Measurements from ENCODE around the gene TSSC4.

The TSSC4 gene

DNA sequence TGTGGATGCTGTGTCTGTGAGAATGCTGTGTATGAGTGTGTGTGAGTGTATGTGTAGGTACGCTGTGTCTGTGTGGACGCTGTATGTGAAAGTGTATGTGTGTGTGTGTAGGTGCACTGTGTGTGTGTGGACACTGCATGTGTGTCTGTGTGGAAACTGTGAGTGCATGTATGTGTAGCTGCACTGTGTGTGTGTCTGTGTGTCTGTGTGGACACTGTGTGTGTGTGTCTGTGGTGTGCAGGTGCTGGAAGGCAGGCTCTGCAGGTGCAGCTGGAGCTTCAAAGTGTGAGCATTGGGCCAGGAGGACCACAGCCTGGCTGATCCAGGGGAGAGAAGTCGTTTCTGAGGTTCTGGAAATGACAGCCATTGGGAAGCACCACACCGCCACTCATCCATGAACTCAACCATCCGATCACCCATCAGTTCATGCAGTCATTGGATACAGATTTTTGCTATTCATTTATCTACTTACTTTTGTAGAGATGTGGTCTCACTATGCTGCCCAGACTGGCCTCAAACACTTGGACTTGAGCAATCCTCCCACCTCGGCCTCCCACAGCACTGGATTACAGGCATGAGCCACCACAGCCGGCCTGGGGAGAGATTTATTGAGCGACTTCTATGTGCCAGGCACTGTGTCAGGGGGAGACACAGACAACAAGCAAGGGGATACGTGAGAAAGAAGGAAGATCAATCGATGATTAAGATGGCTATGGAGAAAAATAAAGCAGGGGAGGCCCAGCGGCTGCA is 34.1 kb downstream of the TSSC4 start:
- TF ChIP-seq, protein P1, sequence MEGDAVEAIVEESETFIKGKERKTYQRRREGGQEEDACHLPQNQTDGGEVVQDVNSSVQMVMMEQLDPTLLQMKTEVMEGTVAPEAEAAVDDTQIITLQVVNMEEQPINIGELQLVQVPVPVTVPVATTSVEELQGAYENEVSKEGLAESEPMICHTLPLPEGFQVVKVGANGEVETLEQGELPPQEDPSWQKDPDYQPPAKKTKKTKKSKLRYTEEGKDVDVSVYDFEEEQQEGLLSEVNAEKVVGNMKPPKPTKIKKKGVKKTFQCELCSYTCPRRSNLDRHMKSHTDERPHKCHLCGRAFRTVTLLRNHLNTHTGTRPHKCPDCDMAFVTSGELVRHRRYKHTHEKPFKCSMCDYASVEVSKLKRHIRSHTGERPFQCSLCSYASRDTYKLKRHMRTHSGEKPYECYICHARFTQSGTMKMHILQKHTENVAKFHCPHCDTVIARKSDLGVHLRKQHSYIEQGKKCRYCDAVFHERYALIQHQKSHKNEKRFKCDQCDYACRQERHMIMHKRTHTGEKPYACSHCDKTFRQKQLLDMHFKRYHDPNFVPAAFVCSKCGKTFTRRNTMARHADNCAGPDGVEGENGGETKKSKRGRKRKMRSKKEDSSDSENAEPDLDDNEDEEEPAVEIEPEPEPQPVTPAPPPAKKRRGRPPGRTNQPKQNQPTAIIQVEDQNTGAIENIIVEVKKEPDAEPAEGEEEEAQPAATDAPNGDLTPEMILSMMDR (IDR thresholded peaks at IDR 0.05; ENCODE audit: low read depth, low read length), result no peak
- no peak for TF ChIP-seq EZH2phosphoT487 (IDR thresholded peaks at IDR 0.05; ENCODE audit: low read depth)
- Histone ChIP-seq H3K4me2 (ENCODE audit: low read length) (no peak overlapping the region), H3K9ac (ENCODE audit: low read length) (no peak overlapping the region), H3K79me2 (ENCODE audit: low read length) (no peaks in the 10 kb centered on the region), H4K20me1 (ENCODE audit: insufficient read depth, low read length) (no peaks in the 10 kb centered on the region), H3K4me3 (ENCODE audit: low read length) (no peak overlapping the region), H3K27me3 (ENCODE audit: low read depth, low read length) (no peaks in the 10 kb centered on the region), H3K36me3 (replicated peaks; ENCODE audit: low read depth, low read length) (no peaks in the 10 kb centered on the region), H3K9me3 (ENCODE audit: insufficient read depth, low read length) (no peaks in the 10 kb centered on the region), H3K27ac (ENCODE audit: low read length) (no peak overlapping the region), H2AFZ (ENCODE audit: low read depth, low read length) (no peak overlapping the region), H3K4me1 (ENCODE audit: low read length) (no peaks in the 10 kb centered on the region)

DNA sequence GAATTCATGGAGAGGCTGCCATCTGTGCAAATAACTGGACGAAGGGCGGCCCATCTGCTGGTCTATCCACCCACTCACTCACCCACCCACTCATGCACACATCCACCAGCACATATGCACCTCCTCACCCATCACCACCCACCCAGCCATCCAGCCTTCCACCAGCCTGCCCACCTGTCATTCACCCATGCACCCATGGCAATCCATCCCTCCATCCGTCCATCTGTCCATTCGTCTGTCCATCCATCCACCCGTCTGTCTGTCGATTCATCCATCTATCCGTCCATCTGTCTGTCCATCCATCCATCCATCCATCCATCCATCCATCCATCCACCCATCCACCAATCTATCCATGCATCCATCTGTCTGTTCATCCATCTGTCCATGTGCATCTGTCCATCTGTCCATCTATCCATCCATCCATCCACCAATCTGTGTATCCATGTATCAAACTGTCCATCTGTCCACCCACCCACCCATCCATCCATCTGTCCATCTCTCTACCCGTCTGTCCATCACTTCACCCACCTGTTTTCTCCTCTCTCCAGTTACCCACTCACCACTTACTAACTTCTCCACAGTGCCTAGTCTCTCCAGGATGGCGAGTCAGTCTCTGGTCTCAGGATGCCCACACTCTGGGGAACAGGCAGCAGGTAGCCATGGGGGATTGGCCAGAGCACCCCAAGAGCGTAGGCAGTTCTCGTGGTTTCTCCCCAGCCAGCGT is 34.9 kb downstream of the TSSC4 start:
- H3K27me3 ChIP-seq (ENCODE audit: low read depth, low read length), result no peaks in the 10 kb centered on the region
- H3K4me3 ChIP-seq (ENCODE audit: low read length), result no peak overlapping the region
- no peaks in the 10 kb centered on the region for H3K9me3 ChIP-seq (ENCODE audit: insufficient read depth, low read length)
- H3K4me2 ChIP-seq (ENCODE audit: low read length), result no peak overlapping the region
- no peaks in the 10 kb centered on the region for H4K20me1 ChIP-seq (ENCODE audit: insufficient read depth, low read length)
- no peak overlapping the region for H3K27ac ChIP-seq (ENCODE audit: low read length)
- H3K36me3 ChIP-seq (replicated peaks; ENCODE audit: low read depth, low read length), result no peaks in the 10 kb centered on the region
- TF ChIP-seq, protein P1 (IDR thresholded peaks at IDR 0.05; ENCODE audit: low read depth, low read length), result no peak
- no peak for TF ChIP-seq EZH2phosphoT487 (IDR thresholded peaks at IDR 0.05; ENCODE audit: low read depth)
- H3K4me1 ChIP-seq (ENCODE audit: low read length), result no peaks in the 10 kb centered on the region
- no peak overlapping the region for H3K9ac ChIP-seq (ENCODE audit: low read length)
- H3K79me2 ChIP-seq (ENCODE audit: low read length), result no peaks in the 10 kb centered on the region
- H2AFZ ChIP-seq (ENCODE audit: low read depth, low read length), result no peak overlapping the region

DNA sequence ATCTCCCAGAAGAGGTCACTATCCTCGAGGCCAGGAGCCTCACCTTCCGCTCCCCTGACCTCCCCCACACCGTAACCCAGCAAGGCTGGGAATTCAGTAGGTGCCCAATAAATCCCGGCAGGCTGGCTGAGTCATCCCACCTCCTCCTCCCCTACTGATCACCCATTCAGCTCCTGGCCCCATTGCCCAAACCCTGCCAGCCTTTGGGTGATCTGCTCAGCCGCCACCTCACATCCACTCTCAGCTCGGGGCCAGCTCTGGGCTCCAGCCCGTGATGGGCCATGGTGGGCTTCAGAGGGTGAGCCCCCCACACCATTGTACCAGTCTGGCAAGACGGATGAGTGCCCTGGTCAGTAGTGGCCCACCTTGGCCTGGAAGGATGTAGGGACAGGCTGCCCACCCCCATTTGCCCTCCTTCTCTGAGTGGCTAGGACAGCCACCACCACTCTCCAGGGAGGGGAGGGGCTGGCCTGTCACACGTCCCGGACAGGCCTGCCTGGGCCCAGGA is 35.5 kb downstream of the TSSC4 start:
- Histone ChIP-seq H3K9me3 (ENCODE audit: insufficient read depth, low read length) (no peaks in the 10 kb centered on the region), H4K20me1 (ENCODE audit: insufficient read depth, low read length) (no peaks in the 10 kb centered on the region), H3K27ac (ENCODE audit: low read length) (no peak overlapping the region), H3K79me2 (ENCODE audit: low read length) (no peaks in the 10 kb centered on the region), H3K27me3 (ENCODE audit: low read depth, low read length) (0 out of 2 replicates have a peak, but pooled peaks cover 3% of the 10 kb centered on the region), H3K4me1 (ENCODE audit: low read length) (no peaks in the 10 kb centered on the region), H2AFZ (ENCODE audit: low read depth, low read length) (no peak overlapping the region), H3K4me3 (ENCODE audit: low read length) (no peak overlapping the region), H3K4me2 (ENCODE audit: low read length) (no peak overlapping the region), H3K36me3 (replicated peaks; ENCODE audit: low read depth, low read length) (no peaks in the 10 kb centered on the region), H3K9ac (ENCODE audit: low read length) (no peak overlapping the region)
- TF ChIP-seq, protein P1 (IDR thresholded peaks at IDR 0.05; ENCODE audit: low read depth, low read length), result no peak
- no peak for TF ChIP-seq EZH2phosphoT487 (IDR thresholded peaks at IDR 0.05; ENCODE audit: low read depth)

DNA sequence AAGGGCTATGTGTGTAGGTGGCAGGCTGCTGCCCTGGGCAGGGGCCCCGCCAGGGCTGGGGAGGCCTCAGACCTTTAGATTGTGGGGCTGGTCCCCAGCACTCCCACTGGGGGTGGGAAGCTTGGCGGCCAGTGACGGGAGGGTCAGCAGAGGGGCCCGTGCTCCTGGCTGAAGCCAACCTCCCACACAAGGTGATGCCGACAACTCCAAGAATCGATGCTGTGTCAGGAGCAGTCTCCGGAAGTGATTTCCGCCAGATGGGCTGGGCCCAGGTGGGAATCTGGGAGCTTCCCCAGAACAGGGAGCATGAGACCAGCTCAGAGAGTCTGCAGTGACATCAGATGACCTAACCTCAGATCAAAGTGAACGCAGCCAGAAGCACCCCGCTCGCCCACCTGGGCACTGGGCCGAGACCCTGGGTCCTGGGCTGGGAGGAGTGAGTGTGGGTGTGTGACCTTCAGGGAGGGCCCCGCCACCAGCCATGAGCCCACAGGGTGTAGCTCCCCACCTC is 36.0 kb downstream of the TSSC4 start:
- Histone ChIP-seq H3K9me3 (ENCODE audit: insufficient read depth, low read length) (no peaks in the 10 kb centered on the region), H3K9ac (ENCODE audit: low read length) (no peak overlapping the region), H3K36me3 (replicated peaks; ENCODE audit: low read depth, low read length) (no peaks in the 10 kb centered on the region), H3K79me2 (ENCODE audit: low read length) (no peaks in the 10 kb centered on the region), H3K27ac (ENCODE audit: low read length) (no peak overlapping the region), H3K4me1 (ENCODE audit: low read length) (no peaks in the 10 kb centered on the region), H3K4me2 (ENCODE audit: low read length) (no peak overlapping the region), H3K4me3 (ENCODE audit: low read length) (no peak overlapping the region), H3K27me3 (ENCODE audit: low read depth, low read length) (0 out of 2 replicates have a peak, but pooled peaks cover 3% of the 10 kb centered on the region), H4K20me1 (ENCODE audit: insufficient read depth, low read length) (no peaks in the 10 kb centered on the region), H2AFZ (ENCODE audit: low read depth, low read length) (no peak overlapping the region)
- TF ChIP-seq EZH2phosphoT487 (IDR thresholded peaks at IDR 0.05; ENCODE audit: low read depth), result no peak
- TF ChIP-seq, protein P1 (IDR thresholded peaks at IDR 0.05; ENCODE audit: low read depth, low read length), result no peak
